ENCODE results near the gene TCF23.

TCF23 gene

GRCh38 chr2:27139310-27139709 lies 9.5 kb upstream of the TCF23 start, which contains the start of gene PRR30:
TSS of gene PRR30 (minus strand) at chr2:27139410. CDS start at chr2:27138329, 1,081 bp downstream.
- Histone ChIP-seq H3K9me3 (ENCODE audit: insufficient read depth, low read depth, low read length) (no peaks in the 10 kb centered on the region), H3K4me2 (ENCODE audit: low read depth, low read length, poor library complexity, severe bottlenecking) (no peak within 1 kb of the TSS), H3K4me1 (ENCODE audit: insufficient read depth, low read length, poor library complexity, severe bottlenecking) (peaks cover 5% of the 10 kb centered on the region), H3K27me3 (ENCODE audit: insufficient read depth, low read length, poor library complexity, severe bottlenecking) (peaks cover 4% of the 10 kb centered on the region), H2AFZ (ENCODE audit: low read length) (no peak within 1 kb of the TSS), H4K20me1 (ENCODE audit: insufficient read depth, low read length, poor library complexity, severe bottlenecking) (no peaks in the 10 kb centered on the region), H3K36me3 (ENCODE audit: insufficient read depth, low read length) (no peaks in the 10 kb centered on the region), H3K9ac (ENCODE audit: low read depth, low read length, poor library complexity, severe bottlenecking) (no peak within 1 kb of the TSS), H3K9me2 (replicated peaks; ENCODE audit: low read depth, low read length) (no peaks in the 10 kb centered on the region), H3F3A (ENCODE audit: low read depth) (no peaks in the 10 kb centered on the region), H3K79me2 (ENCODE audit: insufficient read depth, low read length) (peaks cover under 1% of the 10 kb centered on the region), H3K4me3 (ENCODE audit: low read length, poor library complexity, severe bottlenecking) (no peak within 1 kb of the TSS)
- no peak for TF ChIP-seq EZH2phosphoT487 (IDR thresholded peaks at IDR 0.05; ENCODE audit: borderline replicate concordance)
- no peak for TF ChIP-seq CTCF (conservative IDR thresholded peaks at IDR 0.05; ENCODE audit: low read length)

GRCh38 chr2:27143285-27143684 lies 5.5 kb upstream of the TCF23 start:
- Histone ChIP-seq H3F3A (ENCODE audit: low read depth) (no peaks in the 10 kb centered on the region), H3K4me3 (ENCODE audit: low read length, poor library complexity, severe bottlenecking) (no peak overlapping the region), H3K4me1 (ENCODE audit: insufficient read depth, low read length, poor library complexity, severe bottlenecking) (no peaks in the 10 kb centered on the region), H3K79me2 (ENCODE audit: insufficient read depth, low read length) (no peaks in the 10 kb centered on the region), H2AFZ (ENCODE audit: low read length) (no peak overlapping the region), H3K27me3 (ENCODE audit: insufficient read depth, low read length, poor library complexity, severe bottlenecking) (peaks cover 4% of the 10 kb centered on the region), H4K20me1 (ENCODE audit: insufficient read depth, low read length, poor library complexity, severe bottlenecking) (no peaks in the 10 kb centered on the region), H3K36me3 (ENCODE audit: insufficient read depth, low read length) (no peaks in the 10 kb centered on the region), H3K9me3 (ENCODE audit: insufficient read depth, low read depth, low read length) (no peaks in the 10 kb centered on the region), H3K4me2 (ENCODE audit: low read depth, low read length, poor library complexity, severe bottlenecking) (no peak overlapping the region), H3K9ac (ENCODE audit: low read depth, low read length, poor library complexity, severe bottlenecking) (no peak overlapping the region), H3K9me2 (replicated peaks; ENCODE audit: low read depth, low read length) (no peaks in the 10 kb centered on the region)
- TF ChIP-seq CTCF (conservative IDR thresholded peaks at IDR 0.05; ENCODE audit: low read length) = no peak
- no peak for TF ChIP-seq EZH2phosphoT487 (IDR thresholded peaks at IDR 0.05; ENCODE audit: borderline replicate concordance)

- H3K4me2 ChIP-seq (ENCODE audit: low read depth, low read length, poor library complexity, severe bottlenecking) = no peak overlapping the region
Measured at GRCh38 chr2:27145682-27146081, 3.1 kb upstream of the TCF23 start.

More at GRCh38 chr2:27145682-27146081, 3.1 kb upstream of the TCF23 start:
- H3K4me3 ChIP-seq (ENCODE audit: low read length, poor library complexity, severe bottlenecking) = no peak overlapping the region
- H3F3A ChIP-seq (ENCODE audit: low read depth) = no peaks in the 10 kb centered on the region
- H3K4me1 ChIP-seq (ENCODE audit: insufficient read depth, low read length, poor library complexity, severe bottlenecking) = no peaks in the 10 kb centered on the region
- H4K20me1 ChIP-seq (ENCODE audit: insufficient read depth, low read length, poor library complexity, severe bottlenecking) = no peaks in the 10 kb centered on the region
- no peaks in the 10 kb centered on the region for H3K27me3 ChIP-seq (ENCODE audit: insufficient read depth, low read length, poor library complexity, severe bottlenecking)
- no peaks in the 10 kb centered on the region for H3K9me2 ChIP-seq (replicated peaks; ENCODE audit: low read depth, low read length)
- H3K36me3 ChIP-seq (ENCODE audit: insufficient read depth, low read length) = no peaks in the 10 kb centered on the region
- H3K79me2 ChIP-seq (ENCODE audit: insufficient read depth, low read length) = no peaks in the 10 kb centered on the region
- H3K9ac ChIP-seq (ENCODE audit: low read depth, low read length, poor library complexity, severe bottlenecking) = no peak overlapping the region
- TF ChIP-seq CTCF (conservative IDR thresholded peaks at IDR 0.05; ENCODE audit: low read length) (no peak), EZH2phosphoT487 (IDR thresholded peaks at IDR 0.05; ENCODE audit: borderline replicate concordance) (no peak)
- no peaks in the 10 kb centered on the region for H3K9me3 ChIP-seq (ENCODE audit: insufficient read depth, low read depth, low read length)
- no peak overlapping the region for H2AFZ ChIP-seq (ENCODE audit: low read length)

Data from Loucy (cell line).